ENCODE measurements around the gene IZUMO1.
"Not testable (repeated sequence)": the region's sequence is repeated elsewhere in the genome, so short reads cannot be mapped to it uniquely, and the experiment has no call there.

IZUMO1 gene

DNA sequence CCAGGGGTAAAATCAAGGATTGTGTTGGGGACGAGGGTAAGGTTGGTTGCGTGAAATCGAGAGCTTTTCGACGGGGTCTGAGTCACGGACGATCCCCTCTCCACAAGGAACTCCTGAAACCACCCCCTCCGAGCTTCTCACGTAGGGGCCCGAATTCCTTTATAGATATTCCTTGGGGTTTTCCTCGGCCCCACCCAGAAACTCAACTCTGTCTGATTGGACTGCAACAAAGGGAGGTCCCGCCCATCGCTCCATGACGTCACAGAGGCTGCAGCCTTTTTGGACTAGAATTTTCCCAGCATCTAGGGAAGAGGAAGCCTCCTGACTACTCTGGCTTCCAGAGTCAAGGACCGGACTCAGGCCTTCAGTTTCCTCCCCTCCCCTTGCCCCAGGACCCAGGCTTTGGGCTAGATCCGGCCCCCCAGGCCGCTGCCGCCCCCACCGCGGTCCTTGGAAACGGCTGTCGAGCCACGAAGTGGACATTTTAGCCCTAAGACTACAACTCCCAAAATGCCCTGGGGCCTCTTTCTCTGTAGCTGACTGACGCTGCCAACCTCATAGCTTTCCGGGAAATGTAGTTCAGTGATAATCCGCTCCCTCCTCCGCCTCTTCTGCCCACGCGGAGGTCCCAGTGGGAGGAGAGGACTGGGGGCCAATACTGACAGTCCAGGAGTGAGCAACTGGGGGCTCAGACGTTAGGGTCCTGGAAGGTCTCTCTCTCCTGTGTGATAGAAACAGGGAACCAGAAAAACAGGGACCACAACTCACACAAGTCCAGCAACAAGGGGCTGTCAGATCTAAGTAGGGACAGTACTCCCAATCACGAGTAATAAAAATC, at the start of gene IZUMO1:
Gene IZUMO1 (minus strand): TSS at position 172 of the 838 bp plus-strand sequence. CDS start 1,050 bp downstream, outside the sequence.
- peak; percentile 49 for DNase-seq

DNA sequence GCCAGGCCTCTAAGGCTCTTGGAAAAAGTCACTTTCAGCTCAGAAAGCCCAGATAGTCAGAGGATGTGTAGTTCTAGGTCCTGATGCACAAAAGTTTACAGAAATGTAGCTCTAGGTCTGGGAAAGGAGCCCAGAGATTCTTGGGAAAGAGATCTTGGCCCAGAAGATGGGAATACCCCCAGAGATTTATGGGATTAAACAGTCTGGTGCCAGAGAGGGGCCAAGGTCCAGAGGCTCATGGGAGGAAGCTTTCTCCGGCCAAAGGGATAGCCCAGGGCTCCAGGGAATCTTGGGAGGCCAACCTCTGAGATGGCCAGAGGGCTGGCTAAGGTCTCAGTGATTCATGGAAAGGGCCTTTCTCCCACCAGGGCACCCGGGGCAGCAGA, 49.0 kb upstream of the IZUMO1 start:
- DNase-seq, result no peak

- DNase-seq, result peak; percentile 83
These were observed 48.5 kb upstream of the IZUMO1 start for GRCh38 chr19:48795055-48795684.

DNA sequence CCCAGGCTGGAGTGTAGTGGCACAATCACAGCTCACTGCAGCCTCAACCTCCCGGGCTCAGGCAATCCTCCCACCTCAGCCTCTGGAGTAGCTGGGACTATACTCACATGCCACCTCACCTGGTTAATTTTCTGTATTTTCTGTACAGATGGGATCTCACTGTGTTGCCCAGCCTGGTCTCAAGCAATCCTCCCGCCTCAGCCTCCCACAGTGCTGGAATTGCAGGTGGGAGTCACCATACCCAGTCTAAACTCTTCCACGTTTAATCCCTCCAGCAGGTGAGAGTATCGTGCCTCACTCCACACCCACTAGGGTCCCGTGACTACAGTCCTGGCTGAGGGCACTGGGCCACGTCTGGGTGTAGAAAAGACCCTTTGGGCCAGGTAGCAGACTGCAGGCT, 47.6 kb upstream of the IZUMO1 start:
- no peak for DNase-seq

DNA sequence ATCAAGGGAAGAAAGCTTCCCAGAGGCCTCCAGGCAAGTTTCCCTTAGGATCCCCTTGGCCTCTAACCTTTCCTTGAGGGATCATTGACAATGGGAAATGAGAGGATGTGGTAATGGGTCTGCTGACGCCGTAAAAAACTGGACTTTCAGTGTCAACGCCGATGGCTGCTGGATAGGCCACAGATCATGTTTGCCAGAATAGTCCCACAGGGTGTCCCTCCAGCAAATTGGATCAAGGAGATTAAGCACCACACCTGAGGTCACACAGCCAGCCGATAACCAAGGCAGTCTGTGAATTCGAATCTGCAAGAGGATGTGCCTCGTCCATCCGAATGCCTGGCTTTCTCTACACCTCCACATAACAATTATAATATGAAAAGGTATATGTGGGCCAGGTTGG, 46.6 kb upstream of the IZUMO1 start:
- no peak for DNase-seq

DNA sequence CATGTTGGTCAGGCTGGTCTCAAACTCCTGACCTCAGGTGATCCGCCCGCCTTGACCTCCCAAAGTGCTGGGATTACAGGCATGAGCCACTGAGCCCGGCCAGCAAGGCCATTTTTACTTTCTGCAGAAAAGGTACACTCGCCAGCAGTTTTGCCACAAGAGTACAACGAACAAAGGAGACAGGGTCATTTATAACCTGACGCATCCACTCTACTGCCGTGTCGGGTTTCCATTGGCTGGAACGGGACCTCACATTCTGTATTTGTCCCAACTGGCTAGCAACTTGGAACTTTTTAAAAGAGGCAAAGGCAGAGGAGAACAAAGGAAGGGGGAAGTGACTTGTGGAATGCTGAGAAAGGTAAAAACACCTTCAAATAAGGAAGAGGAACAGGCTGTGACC, 40.6 kb upstream of the IZUMO1 start:
- DNase-seq, result not testable (repeated sequence)

GRCh38 chr19:48786422-48786821, 39.7 kb upstream of the IZUMO1 start:
- DNase-seq, result not testable (repeated sequence)

- no peak for DNase-seq
These were observed 37.8 kb upstream of the IZUMO1 start for GRCh38 chr19:48784527-48784926.

DNA sequence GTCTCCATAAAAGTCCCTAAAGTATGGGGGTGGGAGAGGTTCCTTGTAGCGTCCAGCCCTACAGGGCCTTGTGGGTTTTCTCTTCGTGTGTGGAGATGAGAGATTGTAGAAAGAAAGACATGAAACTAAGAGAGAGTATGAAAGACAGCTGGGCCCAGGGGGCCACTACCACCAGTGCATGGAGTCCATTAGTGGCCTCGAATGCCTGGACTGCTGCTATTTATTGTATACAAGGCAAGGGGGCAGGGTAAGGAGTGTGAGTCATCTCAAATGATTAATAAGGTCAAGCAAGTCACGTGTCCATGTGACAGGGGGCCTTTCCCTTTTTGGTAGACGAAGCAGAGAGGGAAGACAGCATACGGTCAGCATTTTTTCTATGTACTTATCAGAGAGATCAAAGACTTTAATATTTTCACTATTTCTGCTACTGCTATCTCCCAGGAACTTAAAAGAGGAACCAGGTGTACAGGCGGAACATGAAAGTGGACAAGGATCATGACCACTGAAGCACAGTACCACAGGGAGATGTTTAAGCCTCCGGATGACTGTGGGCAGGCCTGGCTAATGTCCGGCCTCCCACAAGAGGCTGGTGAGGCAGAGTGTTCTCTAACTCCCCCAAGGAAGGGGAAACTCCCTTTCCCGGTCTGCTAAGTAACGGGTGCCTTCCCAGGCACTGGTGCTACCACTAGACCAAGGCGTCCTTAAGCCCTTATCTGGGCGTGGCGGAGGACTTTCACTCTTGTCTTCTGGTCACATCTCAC, 34.1 kb upstream of the IZUMO1 start:
- no peak for DNase-seq

- DNase-seq, result no peak
These were observed 32.9 kb upstream of the IZUMO1 start for GRCh38 chr19:48779636-48780035.

DNA sequence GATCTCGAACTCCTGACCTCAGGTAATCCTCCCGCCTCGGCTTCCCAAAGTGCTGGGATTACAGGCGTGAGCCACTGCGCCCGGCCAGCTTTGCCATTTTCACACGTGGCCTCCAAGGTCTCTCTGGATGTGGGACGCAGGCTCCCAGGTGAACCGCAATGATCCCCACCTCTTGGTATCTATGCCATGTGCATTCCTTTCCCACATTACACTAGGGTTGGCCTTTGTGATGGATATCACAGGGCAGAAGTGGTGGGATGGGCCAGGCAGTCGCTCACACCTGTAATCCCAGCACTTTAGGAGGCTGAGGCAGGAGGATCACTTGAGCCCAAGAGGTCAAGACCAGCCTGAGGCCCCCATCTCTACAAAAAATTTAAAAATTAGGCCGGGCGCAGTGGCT, 31.0 kb upstream of the IZUMO1 start:
- DNase-seq, result no peak

DNA sequence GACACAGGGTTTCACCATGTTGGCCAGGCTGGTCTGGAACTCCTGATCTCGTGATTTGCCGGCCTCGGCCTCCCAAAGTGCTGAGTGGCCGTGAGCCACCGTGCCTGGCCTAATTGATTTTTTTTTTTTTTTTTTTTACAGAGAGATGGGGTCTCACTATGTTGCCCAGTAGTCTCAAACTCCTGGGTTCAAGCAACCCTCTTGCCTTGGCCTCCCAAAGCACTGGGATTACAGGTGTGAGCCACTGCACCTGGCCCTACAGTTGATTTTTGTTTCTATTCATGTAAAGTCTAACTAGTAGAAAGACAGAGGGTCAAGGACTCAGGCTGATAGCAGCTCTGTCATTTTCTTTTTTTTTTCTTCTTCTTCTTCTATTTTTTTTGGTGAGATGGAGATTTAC, 30.4 kb upstream of the IZUMO1 start:
- DNase-seq, result no peak

DNA sequence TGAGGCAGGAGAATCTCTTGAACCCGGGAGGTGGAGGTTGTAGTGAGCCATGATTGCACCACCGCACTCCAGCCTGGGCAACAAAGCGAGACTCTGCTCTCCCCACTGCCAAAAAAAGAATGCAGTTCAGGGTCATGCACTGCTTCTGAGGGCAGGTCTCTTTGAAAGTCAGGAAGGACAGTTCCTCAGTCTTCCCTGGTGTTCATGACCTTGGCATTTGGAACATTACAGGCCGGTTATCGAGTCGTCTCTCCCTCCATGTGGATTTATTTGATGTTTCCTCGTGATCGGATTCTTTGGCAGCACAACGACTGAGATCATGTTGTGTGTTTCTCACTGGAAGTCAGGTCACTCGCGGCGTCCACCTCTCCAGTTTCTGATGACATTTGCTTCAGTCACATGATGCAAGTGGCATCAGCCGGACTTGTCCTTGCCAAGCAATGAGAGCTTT, 25.8 kb upstream of the IZUMO1 start:
- DNase-seq, result no peak

- DNase-seq, result no peak
These were observed 24.2 kb upstream of the IZUMO1 start for GRCh38 chr19:48770734-48771472.

DNA sequence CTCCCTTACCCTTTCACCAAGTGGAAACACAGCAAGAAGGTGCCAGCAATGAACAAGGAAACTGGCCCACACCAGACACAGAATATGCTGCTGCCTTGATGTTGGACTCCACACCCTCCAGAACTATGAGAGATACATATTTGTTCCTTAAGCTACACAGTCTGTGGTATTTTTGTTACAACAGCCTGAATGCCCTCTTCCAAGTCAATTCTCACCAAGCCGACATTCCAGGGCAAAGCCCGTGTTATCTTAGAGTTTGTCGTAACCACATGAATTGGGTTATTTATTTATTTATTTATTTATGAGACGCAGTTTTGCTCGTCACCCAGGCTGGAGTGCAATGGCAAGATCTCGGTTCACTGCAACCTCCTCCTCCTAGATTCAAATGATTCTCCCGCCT, 23.6 kb upstream of the IZUMO1 start:
- no peak for DNase-seq

- no peak for DNase-seq
These were observed 22.4 kb upstream of the IZUMO1 start for GRCh38 chr19:48768994-48769713.

DNA sequence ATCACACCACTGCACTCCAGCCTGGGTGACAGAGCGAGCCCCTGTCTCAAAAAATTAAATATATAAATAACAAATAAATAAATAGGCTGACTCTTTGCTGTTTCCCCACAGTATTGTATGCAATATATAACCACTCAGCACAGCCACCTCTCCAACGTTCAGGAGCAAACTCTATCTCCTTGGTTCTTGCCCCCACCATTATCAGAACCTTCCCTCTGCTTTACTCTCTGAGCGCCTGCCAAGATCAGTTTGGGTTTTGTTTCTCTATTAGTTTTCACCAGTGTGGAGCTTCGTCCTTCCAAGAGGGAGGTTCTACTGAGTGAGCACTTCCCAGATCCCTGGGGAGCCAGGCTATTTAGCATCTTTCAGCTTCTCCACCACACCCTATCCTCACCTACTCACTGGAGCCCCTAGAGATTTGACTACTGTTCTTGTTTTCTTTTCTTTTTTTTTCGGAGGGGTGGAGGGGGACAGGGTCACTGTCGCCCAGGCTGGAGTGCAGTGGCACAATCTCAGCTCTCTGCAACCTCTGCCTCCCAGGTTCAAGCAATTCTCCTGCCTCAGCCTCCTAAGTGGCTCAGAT, 21.6 kb upstream of the IZUMO1 start:
- DNase-seq, result not testable (repeated sequence)

- DNase-seq, result not testable (repeated sequence)
These were observed 19.1 kb upstream of the IZUMO1 start for GRCh38 chr19:48765816-48766215.

- DNase-seq, result no peak
These were observed 13.9 kb upstream of the IZUMO1 start for GRCh38 chr19:48760504-48761205.

DNA sequence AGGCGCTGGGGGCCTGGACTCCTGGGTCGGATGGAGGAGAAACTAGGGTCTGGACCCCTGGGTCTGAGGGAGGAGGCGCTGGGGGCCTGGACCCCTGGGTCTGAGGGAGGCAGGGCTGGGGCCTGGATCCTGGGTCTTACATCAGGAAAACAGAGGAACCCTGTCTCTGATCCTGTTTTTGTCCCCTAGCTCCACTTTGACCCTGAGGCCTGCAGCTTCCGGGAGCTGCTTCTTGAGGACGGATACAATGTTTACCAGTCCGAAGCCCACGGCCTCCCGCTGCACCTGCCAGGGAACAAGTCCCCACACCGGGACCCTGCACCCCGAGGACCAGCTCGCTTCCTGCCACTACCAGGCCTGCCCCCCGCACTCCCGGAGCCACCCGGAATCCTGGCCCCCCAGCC, 11.0 kb upstream of the IZUMO1 start:
- no peak for DNase-seq

GRCh38 chr19:48757089-48757675, 10.5 kb upstream of the IZUMO1 start:
- no peak for DNase-seq

All from activated naive CD4-positive, alpha-beta T cell treated with anti-CD3 and anti-CD28 coated beads, Interleukin-2, amount 50 U/mL, for 16 hours (primary cell).